ENCODE results near the gene BCL2L12.
A peak's percentile ranks its signal among the peaks of the same experiment; 100 is the strongest.

DNA sequence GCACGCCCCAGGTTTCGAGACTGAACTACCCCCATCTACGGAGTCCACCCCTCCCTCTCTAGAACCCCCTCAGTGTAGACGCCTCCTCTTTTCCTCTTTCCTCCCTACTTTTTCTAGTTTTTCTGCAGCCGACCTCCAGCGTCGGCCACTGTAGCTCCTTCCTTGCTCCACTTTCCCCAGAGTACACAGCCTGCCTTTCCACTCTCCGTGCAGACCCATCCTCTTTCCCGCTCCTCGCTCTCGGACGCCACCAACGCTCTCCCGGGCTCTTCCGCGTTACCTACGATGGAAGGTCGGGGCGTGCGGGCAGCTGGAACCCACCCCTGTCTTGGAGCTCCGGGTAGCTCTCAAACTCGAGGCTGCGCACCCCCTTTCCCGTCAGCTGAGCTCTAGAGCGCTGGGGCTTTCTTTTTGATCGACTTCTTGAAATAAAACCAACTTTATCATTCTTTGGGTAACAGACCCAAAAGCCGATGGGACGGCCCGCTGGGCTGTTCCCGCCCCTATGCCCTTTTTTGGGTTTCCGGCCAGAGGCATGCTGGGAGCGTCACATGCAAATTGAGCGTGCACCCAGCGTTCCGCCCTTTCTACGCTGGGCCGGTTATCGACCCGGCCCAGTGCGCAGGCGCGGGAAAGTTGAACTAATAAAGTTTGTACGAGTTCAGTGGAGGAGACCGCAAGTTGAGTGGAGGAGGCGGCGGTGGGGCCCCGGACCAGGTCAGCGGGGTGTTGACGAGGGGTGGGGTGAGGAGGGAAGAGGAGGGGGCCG is at the start of gene BCL2L12, which contains the start of gene IRF3:
- TF ChIP-seq, protein P1, sequence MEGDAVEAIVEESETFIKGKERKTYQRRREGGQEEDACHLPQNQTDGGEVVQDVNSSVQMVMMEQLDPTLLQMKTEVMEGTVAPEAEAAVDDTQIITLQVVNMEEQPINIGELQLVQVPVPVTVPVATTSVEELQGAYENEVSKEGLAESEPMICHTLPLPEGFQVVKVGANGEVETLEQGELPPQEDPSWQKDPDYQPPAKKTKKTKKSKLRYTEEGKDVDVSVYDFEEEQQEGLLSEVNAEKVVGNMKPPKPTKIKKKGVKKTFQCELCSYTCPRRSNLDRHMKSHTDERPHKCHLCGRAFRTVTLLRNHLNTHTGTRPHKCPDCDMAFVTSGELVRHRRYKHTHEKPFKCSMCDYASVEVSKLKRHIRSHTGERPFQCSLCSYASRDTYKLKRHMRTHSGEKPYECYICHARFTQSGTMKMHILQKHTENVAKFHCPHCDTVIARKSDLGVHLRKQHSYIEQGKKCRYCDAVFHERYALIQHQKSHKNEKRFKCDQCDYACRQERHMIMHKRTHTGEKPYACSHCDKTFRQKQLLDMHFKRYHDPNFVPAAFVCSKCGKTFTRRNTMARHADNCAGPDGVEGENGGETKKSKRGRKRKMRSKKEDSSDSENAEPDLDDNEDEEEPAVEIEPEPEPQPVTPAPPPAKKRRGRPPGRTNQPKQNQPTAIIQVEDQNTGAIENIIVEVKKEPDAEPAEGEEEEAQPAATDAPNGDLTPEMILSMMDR (IDR thresholded peaks at IDR 0.05; ENCODE audit: low read depth, low read length, missing input control) = no peak
- TF ChIP-seq GABPA (IDR thresholded peaks at IDR 0.05 in 1 of 2, conservative IDR thresholded peaks at IDR 0.05 in 1 of 2) (peak in 1 of 2 donors; percentile 67), RXRA (IDR thresholded peaks at IDR 0.05) (peak; percentile 63 to 65), JUND (IDR thresholded peaks at IDR 0.05) (no peak), NR2F2 (IDR thresholded peaks at IDR 0.05) (no peak), TAF1 (conservative IDR thresholded peaks at IDR 0.05) (no peak), FOXA1 (IDR thresholded peaks at IDR 0.05) (no peak), RAD21 (IDR thresholded peaks at IDR 0.05) (no peak)
- TF ChIP-seq, protein P2, sequence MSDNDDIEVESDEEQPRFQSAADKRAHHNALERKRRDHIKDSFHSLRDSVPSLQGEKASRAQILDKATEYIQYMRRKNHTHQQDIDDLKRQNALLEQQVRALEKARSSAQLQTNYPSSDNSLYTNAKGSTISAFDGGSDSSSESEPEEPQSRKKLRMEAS (IDR thresholded peaks at IDR 0.05) = no peak
- TF ChIP-seq, protein P3, sequence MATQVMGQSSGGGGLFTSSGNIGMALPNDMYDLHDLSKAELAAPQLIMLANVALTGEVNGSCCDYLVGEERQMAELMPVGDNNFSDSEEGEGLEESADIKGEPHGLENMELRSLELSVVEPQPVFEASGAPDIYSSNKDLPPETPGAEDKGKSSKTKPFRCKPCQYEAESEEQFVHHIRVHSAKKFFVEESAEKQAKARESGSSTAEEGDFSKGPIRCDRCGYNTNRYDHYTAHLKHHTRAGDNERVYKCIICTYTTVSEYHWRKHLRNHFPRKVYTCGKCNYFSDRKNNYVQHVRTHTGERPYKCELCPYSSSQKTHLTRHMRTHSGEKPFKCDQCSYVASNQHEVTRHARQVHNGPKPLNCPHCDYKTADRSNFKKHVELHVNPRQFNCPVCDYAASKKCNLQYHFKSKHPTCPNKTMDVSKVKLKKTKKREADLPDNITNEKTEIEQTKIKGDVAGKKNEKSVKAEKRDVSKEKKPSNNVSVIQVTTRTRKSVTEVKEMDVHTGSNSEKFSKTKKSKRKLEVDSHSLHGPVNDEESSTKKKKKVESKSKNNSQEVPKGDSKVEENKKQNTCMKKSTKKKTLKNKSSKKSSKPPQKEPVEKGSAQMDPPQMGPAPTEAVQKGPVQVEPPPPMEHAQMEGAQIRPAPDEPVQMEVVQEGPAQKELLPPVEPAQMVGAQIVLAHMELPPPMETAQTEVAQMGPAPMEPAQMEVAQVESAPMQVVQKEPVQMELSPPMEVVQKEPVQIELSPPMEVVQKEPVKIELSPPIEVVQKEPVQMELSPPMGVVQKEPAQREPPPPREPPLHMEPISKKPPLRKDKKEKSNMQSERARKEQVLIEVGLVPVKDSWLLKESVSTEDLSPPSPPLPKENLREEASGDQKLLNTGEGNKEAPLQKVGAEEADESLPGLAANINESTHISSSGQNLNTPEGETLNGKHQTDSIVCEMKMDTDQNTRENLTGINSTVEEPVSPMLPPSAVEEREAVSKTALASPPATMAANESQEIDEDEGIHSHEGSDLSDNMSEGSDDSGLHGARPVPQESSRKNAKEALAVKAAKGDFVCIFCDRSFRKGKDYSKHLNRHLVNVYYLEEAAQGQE (IDR thresholded peaks at IDR 0.05) = no peak
